H1 (cell line): ENCODE results near the gene MCF2L2. TPM values are rescaled to one million over a fixed set of nuclear protein-coding genes. Genes with fewer than 3 reads are reported as not detected.

Source experiments
- ZNF274 ChIP-seq: IDR thresholded peaks from 2 replicates; pipeline ENCODE4 v1.7.0; 2012; ENCODE audit warnings: low read length, borderline replicate concordance; ENCODE audit errors: extremely low read depth
- polyA plus RNA-seq, 7 experiments: library from polyadenylated mRNA; depleted of rRNA in 3 of 7; stranded (reverse) in 5 of 7; unstranded in 2 of 7; fragments of >200 nt in 5 of 7; fragments of 200-250 nt in 2 of 7; gene quantifications; 1 replicate in 5 of 7; 2 replicates in 1 of 7; 4 replicates in 1 of 7; pipeline versions ENCODE4 v1.2.1 to v1.2.3, GENCODE V29; 2011 to 2013; ENCODE audit warnings: missing spikeins in 2 of 7, mixed read lengths in 2 of 7
- total RNA-seq: library from RNA; stranded (reverse); fragmentation: NEBNext Ultra II Directional; extraction: Animal tissue kit (Norgen Biotek cat#: 25700); gene quantifications from 2 replicates; pipeline ENCODE4 v1.2.1, GENCODE V29; 2021

Gene MCF2L2
- total and polyA plus RNA-seq, 2 of the 8 experiments (the other 6 are each of a cell fraction or from before 2014, with no cell fraction given), result 4.1 to 13.7 TPM

GRCh38 chr3:183394150-183394549 lies 34.3 kb downstream of the MCF2L2 start (continued):
- no peak for TF ChIP-seq ZNF274
